HG03521 (cell line): ENCODE data around the gene ZNF493.

Experiments
- ATAC-seq: cut with Tn5 transposase; IDR thresholded peaks from one replicate; pipeline ENCODE4 v1.9.1; 2021; ENCODE audit warnings: mild to moderate bottlenecking, moderate library complexity; ENCODE audit not compliant: unreplicated experiment

Gene ZNF493

DNA sequence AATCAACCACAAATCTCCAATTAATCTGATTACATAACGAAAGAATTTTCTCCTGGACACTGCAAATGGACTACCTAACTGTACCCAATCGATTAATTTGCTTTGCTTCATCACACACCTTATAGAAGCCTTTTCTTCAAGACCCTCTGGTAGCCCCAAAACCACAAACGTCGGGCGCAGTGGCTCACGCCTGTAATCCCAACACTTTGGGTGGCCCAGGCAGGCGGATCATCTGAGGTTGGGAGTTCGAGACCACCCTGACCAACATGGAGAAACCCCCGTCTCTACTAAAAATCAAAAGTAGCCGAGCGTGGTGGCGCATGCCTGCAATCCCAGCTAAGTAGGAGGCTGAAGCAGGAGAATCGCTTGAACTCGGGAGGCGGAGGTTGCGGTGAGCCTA is 65.6 kb downstream of the ZNF493 start:
- ATAC-seq: no peak

DNA sequence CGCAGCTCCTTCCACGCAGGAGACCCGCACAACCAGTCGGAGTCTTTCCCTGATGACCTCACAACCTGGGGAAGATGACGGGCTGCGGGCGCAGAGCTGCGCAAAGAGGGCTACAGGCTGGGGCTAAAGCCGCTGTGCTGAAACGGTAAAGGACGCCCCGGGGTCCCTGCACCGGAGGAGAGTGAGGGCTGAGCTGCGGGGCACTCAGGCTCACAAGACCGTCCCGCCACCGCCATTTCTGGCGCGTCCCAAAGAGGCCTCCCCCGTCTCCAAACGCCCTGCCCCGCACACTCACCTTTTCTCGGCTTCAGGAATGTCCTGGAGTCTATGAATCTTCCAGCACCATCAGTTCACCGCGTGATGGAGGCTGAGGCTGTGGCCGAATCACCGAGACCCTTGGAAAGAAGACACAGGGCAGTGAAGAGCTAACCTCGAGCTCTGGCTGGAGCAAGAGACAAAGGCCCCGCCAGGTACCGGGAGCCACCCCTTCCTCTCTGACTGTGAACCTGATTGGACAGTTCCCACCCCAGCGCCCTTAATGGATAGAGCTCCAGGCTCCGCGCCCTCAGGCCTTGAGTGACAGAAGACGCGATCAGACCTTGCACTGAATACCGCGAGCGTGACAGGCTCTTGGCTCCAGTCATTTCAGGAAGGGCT is 66.6 kb downstream of the ZNF493 start:
- ATAC-seq: no peak

DNA sequence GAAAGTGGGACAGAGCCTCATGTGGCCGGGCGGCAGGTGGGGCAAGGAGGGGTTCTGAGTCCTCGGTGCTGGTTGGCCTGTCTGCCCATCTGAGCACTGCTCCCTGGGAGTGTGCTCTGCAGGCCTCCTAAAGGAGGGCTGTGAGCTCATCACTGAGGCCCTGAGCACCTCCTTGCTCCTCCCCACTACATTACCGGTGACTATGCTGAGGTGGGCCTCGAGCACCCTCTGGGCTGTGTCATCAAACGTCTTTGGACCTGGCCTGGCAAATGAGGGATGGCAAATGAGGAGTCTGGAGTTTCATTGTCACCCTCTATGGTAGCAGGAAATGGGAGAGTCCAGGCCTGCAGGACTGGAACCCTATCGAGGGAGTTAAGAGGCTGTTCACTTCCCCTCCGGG is 69.7 kb downstream of the ZNF493 start:
- ATAC-seq: no peak

DNA sequence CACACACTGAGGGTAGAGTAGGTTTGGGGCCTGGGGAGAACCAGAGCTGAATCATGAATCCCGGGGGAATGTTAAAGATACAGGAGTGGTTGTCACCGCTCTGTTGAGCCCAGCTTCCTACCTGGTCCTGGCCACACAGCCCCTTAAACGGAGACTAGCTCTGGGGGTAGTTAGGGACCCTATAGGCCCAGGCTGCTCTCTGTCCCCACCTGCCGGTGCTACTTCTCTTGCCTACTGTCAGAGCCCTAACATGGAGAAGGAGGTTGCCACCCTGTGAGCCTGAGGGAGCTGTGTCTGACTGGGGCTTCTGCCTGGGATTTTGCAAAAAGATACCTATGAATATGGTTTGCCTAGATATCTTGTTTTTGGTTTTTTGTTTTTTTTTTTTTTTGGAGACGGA is 71.9 kb downstream of the ZNF493 start:
- no peak for ATAC-seq

DNA sequence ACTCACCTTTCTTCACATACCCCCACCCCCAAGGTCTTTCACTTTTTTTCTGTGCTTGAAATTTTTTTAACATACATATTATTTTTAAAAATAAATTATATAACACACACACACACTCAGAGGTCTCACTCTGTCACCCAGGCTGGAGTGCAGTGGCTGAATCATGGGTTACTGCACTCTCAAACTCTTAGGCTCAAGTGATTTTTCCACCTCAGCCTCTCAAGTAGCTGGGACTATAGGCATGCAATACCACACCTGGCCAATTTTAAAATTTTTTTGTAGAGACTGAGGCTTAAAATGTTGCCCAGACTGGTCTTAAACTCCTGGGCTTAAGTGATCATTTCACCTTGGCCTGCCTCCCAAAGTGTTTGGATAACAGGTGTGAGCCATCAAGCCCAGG is 75.6 kb downstream of the ZNF493 start:
- ATAC-seq: no peak

GRCh38 chr19:21474671-21475181 is 77.8 kb downstream of the ZNF493 start:
- peak; percentile 81 for ATAC-seq
